ENCODE measurements around the gene PLCH1.

PLCH1 gene

DNA sequence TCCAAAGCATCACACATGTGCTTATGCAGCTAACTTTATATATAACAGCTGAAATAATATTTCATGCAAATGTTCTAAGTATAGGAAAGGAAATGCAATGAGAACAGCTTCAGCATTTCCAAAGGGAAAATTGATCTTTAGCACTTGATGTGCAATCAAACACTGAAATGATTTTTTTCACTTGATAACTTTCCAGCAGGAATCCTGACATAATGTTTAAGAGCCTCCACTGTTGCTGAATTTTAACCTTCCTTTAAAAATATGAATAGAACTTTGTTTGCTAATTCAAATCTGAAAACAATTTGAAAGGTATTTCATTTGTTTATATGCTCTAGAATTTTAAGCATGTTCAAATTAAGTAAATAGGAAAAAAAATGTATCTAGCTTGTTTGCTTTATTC lies 354.5 kb downstream of the PLCH1 start:
- H3K4me2 ChIP-seq (ENCODE audit: low read length) = no peak overlapping the region
- no peaks in the 10 kb centered on the region for H3K4me1 ChIP-seq (ENCODE audit: low read length)
- no peaks in the 10 kb centered on the region for H4K20me1 ChIP-seq (ENCODE audit: insufficient read depth, low read length)
- H3K36me3 ChIP-seq (replicated peaks; ENCODE audit: low read depth, low read length) = no peaks in the 10 kb centered on the region
- no peak overlapping the region for H3K4me3 ChIP-seq (ENCODE audit: low read length)
- no peak for TF ChIP-seq EZH2phosphoT487 (IDR thresholded peaks at IDR 0.05; ENCODE audit: low read depth)
- TF ChIP-seq, protein P1, sequence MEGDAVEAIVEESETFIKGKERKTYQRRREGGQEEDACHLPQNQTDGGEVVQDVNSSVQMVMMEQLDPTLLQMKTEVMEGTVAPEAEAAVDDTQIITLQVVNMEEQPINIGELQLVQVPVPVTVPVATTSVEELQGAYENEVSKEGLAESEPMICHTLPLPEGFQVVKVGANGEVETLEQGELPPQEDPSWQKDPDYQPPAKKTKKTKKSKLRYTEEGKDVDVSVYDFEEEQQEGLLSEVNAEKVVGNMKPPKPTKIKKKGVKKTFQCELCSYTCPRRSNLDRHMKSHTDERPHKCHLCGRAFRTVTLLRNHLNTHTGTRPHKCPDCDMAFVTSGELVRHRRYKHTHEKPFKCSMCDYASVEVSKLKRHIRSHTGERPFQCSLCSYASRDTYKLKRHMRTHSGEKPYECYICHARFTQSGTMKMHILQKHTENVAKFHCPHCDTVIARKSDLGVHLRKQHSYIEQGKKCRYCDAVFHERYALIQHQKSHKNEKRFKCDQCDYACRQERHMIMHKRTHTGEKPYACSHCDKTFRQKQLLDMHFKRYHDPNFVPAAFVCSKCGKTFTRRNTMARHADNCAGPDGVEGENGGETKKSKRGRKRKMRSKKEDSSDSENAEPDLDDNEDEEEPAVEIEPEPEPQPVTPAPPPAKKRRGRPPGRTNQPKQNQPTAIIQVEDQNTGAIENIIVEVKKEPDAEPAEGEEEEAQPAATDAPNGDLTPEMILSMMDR (IDR thresholded peaks at IDR 0.05; ENCODE audit: low read depth, low read length) = no peak
- no peaks in the 10 kb centered on the region for H3K27me3 ChIP-seq (ENCODE audit: low read depth, low read length)
- H3K9ac ChIP-seq (ENCODE audit: low read length) = no peak overlapping the region
- H2AFZ ChIP-seq (ENCODE audit: low read depth, low read length) = no peak overlapping the region
- H3K79me2 ChIP-seq (ENCODE audit: low read length) = no peaks in the 10 kb centered on the region
- no peak overlapping the region for H3K27ac ChIP-seq (ENCODE audit: low read length)
- H3K9me3 ChIP-seq (ENCODE audit: insufficient read depth, low read length) = no peaks in the 10 kb centered on the region

GRCh38 chr3:155388417-155388816 lies 356.5 kb downstream of the PLCH1 start:
- Histone ChIP-seq H3K4me3 (ENCODE audit: low read length) (no peak overlapping the region), H3K9ac (ENCODE audit: low read length) (no peak overlapping the region), H3K27me3 (ENCODE audit: low read depth, low read length) (no peaks in the 10 kb centered on the region), H3K79me2 (ENCODE audit: low read length) (no peaks in the 10 kb centered on the region), H3K4me1 (ENCODE audit: low read length) (no peaks in the 10 kb centered on the region), H2AFZ (ENCODE audit: low read depth, low read length) (no peak overlapping the region; the same call in 1 of the 2 replicates), H4K20me1 (ENCODE audit: insufficient read depth, low read length) (no peaks in the 10 kb centered on the region), H3K27ac (ENCODE audit: low read length) (no peak overlapping the region), H3K4me2 (ENCODE audit: low read length) (no peak overlapping the region), H3K9me3 (ENCODE audit: insufficient read depth, low read length) (no peaks in the 10 kb centered on the region), H3K36me3 (replicated peaks; ENCODE audit: low read depth, low read length) (no peaks in the 10 kb centered on the region)
- no peak for TF ChIP-seq EZH2phosphoT487 (IDR thresholded peaks at IDR 0.05; ENCODE audit: low read depth)
- TF ChIP-seq, protein P1 (IDR thresholded peaks at IDR 0.05; ENCODE audit: low read depth, low read length) = no peak

DNA sequence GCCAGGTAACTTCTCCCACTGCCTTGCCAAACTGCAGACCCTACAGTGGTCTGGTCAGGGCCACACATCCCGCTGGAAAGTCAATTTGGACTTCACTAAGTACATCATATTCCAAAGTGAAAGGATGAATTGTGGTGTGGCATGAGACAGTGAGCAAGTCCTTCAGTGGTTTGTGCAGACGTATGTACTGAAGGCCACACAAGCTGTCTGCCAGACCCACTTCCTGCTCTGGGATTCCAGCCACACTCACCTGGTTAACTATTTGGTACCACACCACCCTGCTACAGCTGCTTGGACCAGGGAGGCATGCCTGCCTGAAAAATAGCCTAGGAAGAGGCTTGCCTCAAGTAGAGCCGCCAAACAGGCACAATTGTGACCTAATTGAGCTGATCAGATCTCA lies 357.3 kb downstream of the PLCH1 start:
- Histone ChIP-seq H3K9ac (ENCODE audit: low read length) (no peak overlapping the region), H2AFZ (ENCODE audit: low read depth, low read length) (no peak overlapping the region; the same call in 1 of the 2 replicates), H3K79me2 (ENCODE audit: low read length) (no peaks in the 10 kb centered on the region), H3K4me2 (ENCODE audit: low read length) (no peak overlapping the region), H3K36me3 (replicated peaks; ENCODE audit: low read depth, low read length) (no peaks in the 10 kb centered on the region), H3K27me3 (ENCODE audit: low read depth, low read length) (no peaks in the 10 kb centered on the region), H3K9me3 (ENCODE audit: insufficient read depth, low read length) (no peaks in the 10 kb centered on the region), H3K4me3 (ENCODE audit: low read length) (no peak overlapping the region), H3K4me1 (ENCODE audit: low read length) (no peaks in the 10 kb centered on the region), H4K20me1 (ENCODE audit: insufficient read depth, low read length) (no peaks in the 10 kb centered on the region), H3K27ac (ENCODE audit: low read length) (no peak overlapping the region)
- TF ChIP-seq, protein P1 (IDR thresholded peaks at IDR 0.05; ENCODE audit: low read depth, low read length) = no peak
- TF ChIP-seq EZH2phosphoT487 (IDR thresholded peaks at IDR 0.05; ENCODE audit: low read depth) = no peak

DNA sequence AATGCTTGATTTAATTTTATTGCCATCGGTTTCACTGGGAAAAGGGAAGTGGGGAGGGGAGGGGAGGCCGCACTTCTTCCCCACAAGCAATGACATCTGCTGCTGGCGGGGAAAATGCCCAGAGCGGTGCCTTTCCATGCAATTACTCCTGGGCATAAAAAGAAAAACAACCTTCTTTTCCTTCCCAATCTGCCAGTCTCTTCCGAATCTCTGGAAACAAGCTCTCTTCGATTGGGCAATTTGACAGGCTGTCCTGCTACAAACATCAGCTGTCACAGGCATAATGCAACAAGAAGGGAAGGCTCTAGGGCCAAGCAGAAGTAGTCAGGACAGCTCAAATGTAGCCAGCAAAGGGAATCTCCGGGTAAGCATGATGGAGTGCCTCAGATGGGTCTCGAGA lies 358.0 kb downstream of the PLCH1 start:
- no peaks in the 10 kb centered on the region for H3K36me3 ChIP-seq (replicated peaks; ENCODE audit: low read depth, low read length)
- no peak overlapping the region for H3K9ac ChIP-seq (ENCODE audit: low read length)
- H3K4me2 ChIP-seq (ENCODE audit: low read length) = no peak overlapping the region
- no peaks in the 10 kb centered on the region for H3K79me2 ChIP-seq (ENCODE audit: low read length)
- H3K27ac ChIP-seq (ENCODE audit: low read length) = no peak overlapping the region
- TF ChIP-seq, protein P1 (IDR thresholded peaks at IDR 0.05; ENCODE audit: low read depth, low read length) = no peak
- TF ChIP-seq EZH2phosphoT487 (IDR thresholded peaks at IDR 0.05; ENCODE audit: low read depth) = no peak
- H3K27me3 ChIP-seq (ENCODE audit: low read depth, low read length) = no peaks in the 10 kb centered on the region
- H3K4me1 ChIP-seq (ENCODE audit: low read length) = no peaks in the 10 kb centered on the region
- no peaks in the 10 kb centered on the region for H4K20me1 ChIP-seq (ENCODE audit: insufficient read depth, low read length)
- H3K9me3 ChIP-seq (ENCODE audit: insufficient read depth, low read length) = no peaks in the 10 kb centered on the region
- H3K4me3 ChIP-seq (ENCODE audit: low read length) = no peak overlapping the region
- no peak overlapping the region for H2AFZ ChIP-seq (ENCODE audit: low read depth, low read length)
